Measurements from ENCODE around the gene ERCC5. TPM values are rescaled to one million over a fixed set of nuclear protein-coding genes. Genes with fewer than 3 reads are reported as not detected.

The ERCC5 gene
- total RNA-seq, 1 donor from 2014 or later, result 44.1 TPM

DNA sequence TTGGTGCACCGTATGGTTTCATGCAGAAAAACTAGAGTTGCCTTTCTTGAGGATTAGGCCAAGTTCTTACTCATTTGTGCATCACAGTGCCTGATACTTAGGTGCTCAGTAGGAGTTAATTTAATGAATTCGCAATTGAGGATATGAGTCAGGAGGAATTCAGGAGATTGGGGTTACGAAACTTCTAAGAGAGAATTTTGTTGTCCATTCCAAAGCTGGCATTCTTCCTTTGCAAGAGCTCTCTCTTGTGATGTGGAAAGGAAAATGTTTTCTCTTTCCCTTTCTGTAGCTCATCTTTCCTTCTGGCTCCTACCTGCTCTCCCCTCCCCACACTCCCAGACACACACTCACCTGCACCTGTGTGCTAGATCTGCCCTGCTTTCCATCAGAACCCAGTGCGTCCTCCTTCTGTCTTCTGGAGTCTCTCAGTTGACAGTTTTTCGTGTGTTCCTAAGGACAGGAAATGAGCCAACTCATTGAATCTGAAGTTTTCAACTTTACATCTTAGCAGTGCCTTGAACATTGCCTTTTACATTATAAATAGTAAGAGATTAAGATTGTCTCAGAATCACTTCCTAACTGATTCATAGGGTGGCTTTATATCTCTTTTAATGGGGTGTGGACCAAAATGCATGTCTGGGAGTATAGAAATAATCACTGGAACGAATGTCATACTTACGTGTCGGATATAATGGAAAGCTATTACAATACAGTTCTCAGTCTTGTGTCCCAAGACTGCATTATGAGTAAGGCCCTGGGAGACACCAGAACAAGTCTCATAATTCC lies 19.7 kb upstream of the ERCC5 start:
- H3K4me3 Mint-ChIP-seq, result no peak overlapping the region
- H3K9me3 Mint-ChIP-seq, result no peaks in the 10 kb centered on the region
- DNase-seq (ENCODE audit: extremely low spot score, unreplicated experiment), result no peak
- no peaks in the 10 kb centered on the region for H3K4me1 Mint-ChIP-seq (ENCODE audit: unreplicated experiment)
- no peaks in the 10 kb centered on the region for H3K27me3 Mint-ChIP-seq
- TF ChIP-seq, protein P1, sequence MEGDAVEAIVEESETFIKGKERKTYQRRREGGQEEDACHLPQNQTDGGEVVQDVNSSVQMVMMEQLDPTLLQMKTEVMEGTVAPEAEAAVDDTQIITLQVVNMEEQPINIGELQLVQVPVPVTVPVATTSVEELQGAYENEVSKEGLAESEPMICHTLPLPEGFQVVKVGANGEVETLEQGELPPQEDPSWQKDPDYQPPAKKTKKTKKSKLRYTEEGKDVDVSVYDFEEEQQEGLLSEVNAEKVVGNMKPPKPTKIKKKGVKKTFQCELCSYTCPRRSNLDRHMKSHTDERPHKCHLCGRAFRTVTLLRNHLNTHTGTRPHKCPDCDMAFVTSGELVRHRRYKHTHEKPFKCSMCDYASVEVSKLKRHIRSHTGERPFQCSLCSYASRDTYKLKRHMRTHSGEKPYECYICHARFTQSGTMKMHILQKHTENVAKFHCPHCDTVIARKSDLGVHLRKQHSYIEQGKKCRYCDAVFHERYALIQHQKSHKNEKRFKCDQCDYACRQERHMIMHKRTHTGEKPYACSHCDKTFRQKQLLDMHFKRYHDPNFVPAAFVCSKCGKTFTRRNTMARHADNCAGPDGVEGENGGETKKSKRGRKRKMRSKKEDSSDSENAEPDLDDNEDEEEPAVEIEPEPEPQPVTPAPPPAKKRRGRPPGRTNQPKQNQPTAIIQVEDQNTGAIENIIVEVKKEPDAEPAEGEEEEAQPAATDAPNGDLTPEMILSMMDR (conservative IDR thresholded peaks at IDR 0.05), result no peak
- peaks cover 23% of the 10 kb centered on the region for H3K36me3 Mint-ChIP-seq
- no peak overlapping the region for H3K27ac Mint-ChIP-seq

GRCh38 chr13:102830646-102831045 lies 15.2 kb upstream of the ERCC5 start:
- H3K36me3 Mint-ChIP-seq, result peaks cover 9% of the 10 kb centered on the region
- H3K4me1 Mint-ChIP-seq (ENCODE audit: unreplicated experiment), result no peaks in the 10 kb centered on the region
- H3K4me3 Mint-ChIP-seq, result no peak overlapping the region
- DNase-seq (ENCODE audit: extremely low spot score, unreplicated experiment), result no peak
- no peaks in the 10 kb centered on the region for H3K27me3 Mint-ChIP-seq
- no peak overlapping the region for H3K27ac Mint-ChIP-seq
- TF ChIP-seq, protein P1 (conservative IDR thresholded peaks at IDR 0.05), result no peak
- no peaks in the 10 kb centered on the region for H3K9me3 Mint-ChIP-seq

GRCh38 chr13:102836471-102836870 lies 9.4 kb upstream of the ERCC5 start:
- H3K27me3 Mint-ChIP-seq, result no peaks in the 10 kb centered on the region
- DNase-seq (ENCODE audit: extremely low spot score, unreplicated experiment), result no peak
- peaks cover 9% of the 10 kb centered on the region for H3K36me3 Mint-ChIP-seq
- H3K4me3 Mint-ChIP-seq, result no peak overlapping the region
- H3K9me3 Mint-ChIP-seq, result no peaks in the 10 kb centered on the region
- H3K27ac Mint-ChIP-seq, result no peak overlapping the region
- no peaks in the 10 kb centered on the region for H3K4me1 Mint-ChIP-seq (ENCODE audit: unreplicated experiment)
- TF ChIP-seq, protein P1 (conservative IDR thresholded peaks at IDR 0.05), result no peak

GRCh38 chr13:102838273-102838672 lies 7.6 kb upstream of the ERCC5 start:
- DNase-seq (ENCODE audit: extremely low spot score, unreplicated experiment), result no peak
- TF ChIP-seq, protein P1 (conservative IDR thresholded peaks at IDR 0.05), result no peak
- H3K27me3 Mint-ChIP-seq, result no peaks in the 10 kb centered on the region
- H3K27ac Mint-ChIP-seq, result no peak overlapping the region
- no peak overlapping the region for H3K4me3 Mint-ChIP-seq
- H3K36me3 Mint-ChIP-seq, result peaks cover 9% of the 10 kb centered on the region
- no peaks in the 10 kb centered on the region for H3K4me1 Mint-ChIP-seq (ENCODE audit: unreplicated experiment)
- no peaks in the 10 kb centered on the region for H3K9me3 Mint-ChIP-seq

DNA sequence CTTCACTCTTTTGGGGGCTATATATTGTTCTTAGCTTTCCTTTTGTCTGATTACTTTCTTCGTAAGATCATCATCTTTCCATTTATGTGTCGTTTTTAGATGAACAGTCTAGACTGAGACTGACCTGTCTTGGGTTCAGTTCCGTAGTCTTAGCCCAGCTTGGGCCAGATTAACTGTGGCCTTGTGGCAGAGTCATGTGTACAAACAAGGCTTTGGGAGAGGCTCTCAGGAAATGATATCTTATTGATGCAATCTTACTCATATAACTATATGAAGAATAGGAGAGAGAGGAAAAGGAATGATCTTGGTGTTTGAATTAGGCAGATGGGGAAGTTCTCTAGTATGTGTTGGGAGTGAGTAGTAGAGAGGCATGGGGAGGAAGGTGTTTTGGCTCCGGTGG lies 6.8 kb upstream of the ERCC5 start:
- Mint-ChIP-seq H3K27me3 (no peaks in the 10 kb centered on the region), H3K4me1 (ENCODE audit: unreplicated experiment) (no peaks in the 10 kb centered on the region), H3K27ac (no peak overlapping the region), H3K36me3 (peaks cover 9% of the 10 kb centered on the region), H3K9me3 (no peaks in the 10 kb centered on the region), H3K4me3 (no peak overlapping the region)
- DNase-seq (ENCODE audit: extremely low spot score, unreplicated experiment), result no peak
- TF ChIP-seq, protein P1 (conservative IDR thresholded peaks at IDR 0.05), result no peak

Data from type B pancreatic cell (in vitro differentiated cells).